CD4-positive, alpha-beta T cell treated with Interferon gamma for 1 hour (primary cell): ENCODE data around the gene SLC19A1.
"Not testable (repeated sequence)": the region's sequence is repeated elsewhere in the genome, so short reads cannot be mapped to it uniquely, and the experiment has no call there.

ENCODE experiments used
- DNase-seq: peaks from one replicate; pipeline ENCODE4 v3.0.0-alpha.2; 2020

The SLC19A1 gene

DNA sequence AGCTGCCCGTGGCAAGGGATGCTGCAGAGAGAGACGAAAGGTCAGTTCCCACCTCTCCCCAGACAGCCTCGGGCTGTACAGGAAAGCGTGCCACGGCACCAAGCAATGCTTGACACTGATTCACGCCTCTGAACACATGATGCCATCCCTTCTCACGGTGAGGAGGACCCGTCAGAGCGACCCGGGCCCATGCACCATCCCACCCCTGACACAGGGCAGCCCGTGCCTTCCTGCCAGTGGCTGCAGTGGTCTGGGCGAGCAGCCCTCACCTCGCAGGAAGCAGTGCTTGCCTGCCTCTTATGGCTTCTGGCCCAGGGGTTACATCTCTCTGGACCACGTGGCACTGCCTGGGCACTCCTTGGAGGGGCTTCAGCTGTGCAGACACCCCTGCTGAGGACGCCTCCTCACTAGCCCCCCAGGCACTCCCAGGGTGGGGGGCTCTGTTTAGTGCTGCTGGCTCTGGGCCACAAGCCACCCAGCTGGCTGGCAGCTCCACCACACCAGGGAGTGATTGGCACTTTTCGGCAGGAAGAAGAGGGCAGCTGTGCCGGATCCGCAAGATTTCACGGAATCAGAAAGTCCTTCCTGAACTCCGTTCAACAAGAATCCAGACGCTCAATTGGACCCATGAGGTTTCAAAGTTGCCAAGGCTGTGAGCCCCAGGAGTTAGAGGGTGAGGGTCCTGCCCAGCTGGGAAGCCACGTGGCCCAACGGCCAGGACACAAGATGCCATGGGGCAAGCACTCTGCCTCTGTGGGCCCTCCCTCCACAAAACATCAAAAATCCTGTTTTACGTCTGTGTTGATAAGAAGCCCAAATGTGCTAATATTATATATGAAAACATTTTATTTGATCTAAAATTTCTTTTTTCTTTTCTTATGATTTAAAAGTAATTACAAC is 34.8 kb upstream of the SLC19A1 start:
- no peak for DNase-seq

DNA sequence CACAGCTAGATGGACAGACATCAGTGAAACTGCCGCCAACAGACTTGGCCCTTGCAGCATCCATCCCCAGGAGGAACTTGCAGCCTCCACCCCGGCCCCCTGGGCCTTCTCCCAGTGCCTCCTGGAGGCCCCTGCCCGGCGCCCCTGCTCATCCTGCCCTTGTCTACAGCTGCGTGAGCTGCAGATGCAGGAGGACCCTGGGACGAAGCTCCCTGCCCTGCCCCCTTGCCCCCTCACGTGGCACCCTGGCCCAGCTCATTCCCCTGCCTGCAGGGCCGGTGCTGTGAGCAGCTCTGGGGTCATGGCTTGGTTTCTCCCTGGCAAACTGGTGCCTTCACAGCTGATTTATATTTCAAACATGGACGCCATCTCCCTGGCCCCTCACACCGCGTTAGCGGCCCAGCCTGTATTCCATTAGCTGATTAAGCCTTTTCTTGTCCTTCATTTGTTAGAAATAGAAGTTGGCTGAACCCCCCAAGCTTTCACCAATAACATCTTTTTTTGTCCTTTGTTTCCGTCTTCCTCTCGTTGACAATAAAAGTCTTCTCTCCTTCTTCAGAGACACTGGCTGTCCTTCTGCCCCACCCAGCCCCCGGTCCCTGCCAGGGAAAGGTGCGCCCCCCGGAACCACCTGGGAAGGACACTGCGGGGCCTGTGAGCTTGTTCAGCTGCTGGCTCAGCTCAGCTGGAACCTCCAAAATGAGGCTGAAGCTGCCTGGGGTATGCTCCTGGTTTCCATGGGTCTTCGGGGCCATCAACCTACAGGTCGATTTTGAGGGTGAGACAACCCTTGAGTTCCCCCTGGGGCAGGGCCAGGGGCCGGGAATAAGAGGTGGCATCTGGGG is 34.0 kb upstream of the SLC19A1 start:
- no peak for DNase-seq

DNA sequence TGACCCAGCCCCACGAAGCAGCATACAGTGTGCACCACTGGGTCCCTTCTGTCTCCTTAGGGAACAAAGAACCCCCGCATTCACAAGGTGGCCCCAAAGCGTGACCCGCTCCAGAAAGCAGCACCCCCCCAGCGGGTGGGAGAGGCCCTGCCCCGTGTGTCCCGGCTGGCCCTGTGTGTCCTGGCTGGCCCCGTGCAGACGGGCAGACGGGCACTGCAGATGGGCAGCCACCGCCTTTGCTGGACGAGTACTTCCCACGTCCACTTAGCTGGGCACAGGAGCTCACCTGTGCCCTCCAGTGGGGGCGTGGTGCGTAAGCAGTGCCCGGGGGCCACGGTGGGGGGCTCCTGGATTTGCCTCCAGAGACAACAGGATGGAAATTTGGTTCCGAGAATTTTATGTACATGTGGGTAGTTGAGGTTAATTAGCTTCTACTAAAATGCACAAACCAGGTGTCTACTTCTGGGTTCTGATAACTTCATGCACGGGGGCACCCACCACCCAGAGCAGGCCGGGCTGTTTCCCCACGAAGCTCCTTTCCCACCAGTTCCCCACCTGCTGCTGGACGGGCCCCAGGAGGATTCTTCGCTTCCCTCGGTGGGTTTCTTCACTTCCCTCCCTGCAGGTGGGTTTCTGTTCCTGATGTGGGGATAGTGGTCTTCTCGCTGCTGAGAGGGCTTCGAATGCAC is 33.2 kb upstream of the SLC19A1 start:
- no peak for DNase-seq

DNA sequence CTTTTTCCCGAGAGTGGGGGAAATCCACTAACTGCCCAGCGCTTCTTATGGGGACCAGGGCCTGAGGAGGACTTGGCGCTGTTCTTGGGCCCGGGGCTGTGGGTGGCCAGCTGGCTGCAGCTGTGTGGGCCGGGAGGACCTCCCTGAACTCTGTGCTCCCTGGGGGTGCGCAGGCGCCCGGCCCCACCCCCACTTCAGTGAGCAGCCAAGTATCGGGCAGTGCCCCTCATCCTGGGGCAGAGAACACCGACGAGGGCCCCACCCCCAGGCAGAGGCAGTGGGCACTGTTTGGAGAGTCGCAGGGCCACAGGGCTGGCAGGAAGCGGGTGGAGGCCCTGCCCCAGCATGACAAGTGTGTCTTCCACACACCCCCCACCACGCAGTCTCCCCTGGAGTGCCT is 32.5 kb upstream of the SLC19A1 start:
- DNase-seq, result no peak

DNA sequence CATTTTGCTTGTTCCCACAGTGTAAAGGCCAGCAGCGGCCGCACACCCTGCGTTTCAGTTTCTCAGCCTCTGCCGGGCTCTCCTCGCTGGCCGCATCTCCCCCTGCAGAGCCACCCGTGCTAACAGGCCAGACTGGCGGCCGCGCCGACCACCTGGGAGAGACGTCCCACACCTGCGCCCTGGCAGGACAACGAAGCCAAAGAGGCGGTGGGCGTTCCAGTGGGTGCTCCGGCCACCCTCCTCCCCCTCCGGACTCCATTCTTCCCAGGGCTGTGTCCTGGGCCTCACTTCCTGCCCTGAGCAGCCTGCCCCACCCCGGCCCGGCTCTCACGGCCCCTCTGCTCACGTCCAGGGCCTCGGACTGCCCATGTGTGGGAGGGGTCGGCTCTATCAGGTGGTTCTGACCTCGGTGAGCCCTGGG is 31.9 kb upstream of the SLC19A1 start:
- no peak for DNase-seq

DNA sequence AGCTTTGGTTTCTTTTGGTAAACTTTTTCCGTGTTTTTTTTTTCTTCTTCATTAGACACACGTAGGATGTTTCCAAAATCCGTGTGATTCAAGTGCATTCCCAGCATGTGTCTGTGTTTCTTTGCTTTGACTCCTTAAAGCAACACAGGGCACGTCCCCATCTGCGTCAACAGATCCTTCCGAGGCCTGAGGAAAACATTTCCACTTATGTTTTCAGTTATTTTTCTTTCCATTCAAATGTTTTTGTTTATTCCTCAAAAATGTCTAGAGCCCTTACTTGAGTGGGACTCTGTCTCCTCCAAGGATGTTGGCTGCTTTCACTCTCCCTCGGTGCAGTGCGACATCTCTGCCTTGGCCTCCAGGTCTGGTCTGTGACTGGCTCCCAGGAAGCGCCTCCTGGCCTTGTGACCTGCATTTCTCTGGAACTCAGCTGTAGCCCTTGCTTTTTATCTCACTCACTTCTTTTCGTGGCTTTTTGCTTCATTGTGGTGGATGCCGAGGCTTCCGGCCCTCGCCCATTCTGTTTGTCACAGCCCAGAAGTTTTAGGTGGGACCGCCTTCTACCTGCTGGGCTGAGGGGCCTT is 31.3 kb upstream of the SLC19A1 start:
- DNase-seq, result no peak

DNA sequence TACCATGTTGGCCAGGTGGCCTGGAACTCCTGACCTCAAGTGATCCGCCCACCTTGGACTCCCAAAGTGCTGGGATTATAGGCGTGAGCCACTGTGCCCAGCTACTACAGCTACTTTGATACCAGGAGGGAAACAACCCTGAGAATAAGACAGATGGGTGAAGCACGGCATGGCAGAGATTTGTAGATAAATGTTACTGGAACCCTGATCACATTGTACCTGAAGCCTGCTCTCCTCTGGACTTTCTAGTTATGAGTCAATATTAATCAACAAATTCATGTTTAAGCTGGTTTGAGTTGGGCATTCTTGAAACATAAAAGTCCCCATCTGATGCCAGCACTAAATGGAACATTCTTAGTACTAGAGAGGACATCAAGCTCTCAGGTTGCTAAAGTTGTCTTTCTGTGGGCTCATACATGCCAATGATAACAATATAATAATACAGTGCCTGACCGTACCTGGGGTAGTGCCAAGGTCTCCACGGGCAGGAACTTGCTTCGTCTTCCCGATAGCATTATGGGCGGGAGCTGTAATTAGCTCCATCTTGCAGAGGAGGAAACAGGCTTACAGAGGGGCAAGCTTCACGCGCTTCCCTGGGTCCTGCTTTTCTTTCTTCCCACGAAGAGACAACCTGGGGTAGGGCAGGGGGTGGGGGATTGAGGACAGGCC is 30.7 kb upstream of the SLC19A1 start:
- no peak for DNase-seq

DNA sequence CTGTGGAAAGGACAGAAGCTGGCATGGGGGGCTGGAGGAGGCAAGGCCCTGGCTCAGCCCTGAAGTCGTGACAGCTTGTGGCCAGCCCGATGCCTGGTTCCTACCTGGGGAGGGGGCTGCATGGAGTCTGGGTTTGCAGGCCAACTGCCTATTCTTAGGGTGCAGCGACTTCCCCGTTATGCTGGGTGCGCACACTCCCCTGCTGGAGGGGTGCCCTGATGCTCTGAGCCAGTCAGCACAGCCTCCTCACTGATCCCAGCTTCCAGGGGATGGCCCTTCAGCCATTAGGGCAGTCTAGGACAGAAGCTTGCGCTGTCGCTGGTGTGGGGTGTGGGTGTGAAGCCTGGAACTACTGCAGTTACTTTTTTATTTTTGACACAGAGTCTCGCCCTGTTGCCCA is 30.0 kb upstream of the SLC19A1 start:
- DNase-seq, result no peak

DNA sequence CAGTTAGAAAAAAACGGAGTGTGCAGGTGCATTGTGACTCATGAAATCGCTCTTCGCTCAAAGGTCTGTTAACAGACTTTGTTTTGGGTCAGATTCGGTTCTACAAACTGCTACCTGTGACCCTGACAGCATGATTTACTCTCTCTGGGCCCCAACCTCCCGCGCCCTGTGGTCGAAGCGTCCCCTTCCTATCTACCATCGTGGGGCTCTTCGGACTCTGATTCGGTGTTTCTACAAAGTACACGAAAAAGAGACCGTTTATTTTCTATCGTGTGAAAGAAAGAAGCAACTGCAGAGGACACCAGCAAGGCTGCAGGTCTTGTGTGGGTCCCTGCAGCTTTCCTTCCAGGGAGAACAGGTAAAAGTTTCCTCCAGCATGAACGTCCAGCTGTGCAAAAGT is 29.4 kb upstream of the SLC19A1 start:
- no peak for DNase-seq

DNA sequence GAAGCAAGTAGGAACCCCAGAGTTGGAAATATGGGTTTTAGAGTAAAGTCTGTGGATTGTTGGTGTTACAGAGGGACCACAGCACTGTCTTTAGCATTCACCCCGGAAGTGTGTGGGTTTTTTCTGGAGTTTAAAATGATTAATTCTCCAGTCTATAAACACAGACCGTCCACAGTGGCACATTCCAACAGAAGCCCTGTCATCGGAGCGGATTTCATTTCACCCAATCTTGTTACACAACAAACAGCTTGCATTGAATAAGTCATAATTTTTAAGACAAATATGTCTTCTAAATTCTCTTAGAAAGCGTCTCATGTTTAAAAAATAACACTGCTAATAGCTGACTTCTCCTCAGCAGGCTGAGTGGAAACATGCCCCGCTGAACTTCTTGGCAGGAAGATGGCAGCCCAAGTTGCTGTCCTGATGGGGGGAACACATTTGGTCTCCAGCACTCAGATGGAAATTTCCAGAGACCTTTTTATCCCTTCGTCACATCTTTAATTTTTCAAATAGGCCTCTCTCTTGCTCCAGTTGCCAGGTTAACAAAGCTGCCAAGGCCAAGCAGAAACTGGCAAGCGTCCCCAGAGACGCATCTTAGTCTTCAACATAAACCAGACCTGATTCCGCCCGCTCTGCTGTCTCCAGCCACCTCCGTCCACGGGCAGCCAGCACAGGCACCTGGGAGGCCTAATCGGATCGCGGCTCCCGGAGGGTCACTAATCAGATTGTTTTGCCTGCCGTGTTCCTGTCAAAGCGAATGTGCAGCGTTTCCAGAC is 28.8 kb upstream of the SLC19A1 start:
- no peak for DNase-seq

DNA sequence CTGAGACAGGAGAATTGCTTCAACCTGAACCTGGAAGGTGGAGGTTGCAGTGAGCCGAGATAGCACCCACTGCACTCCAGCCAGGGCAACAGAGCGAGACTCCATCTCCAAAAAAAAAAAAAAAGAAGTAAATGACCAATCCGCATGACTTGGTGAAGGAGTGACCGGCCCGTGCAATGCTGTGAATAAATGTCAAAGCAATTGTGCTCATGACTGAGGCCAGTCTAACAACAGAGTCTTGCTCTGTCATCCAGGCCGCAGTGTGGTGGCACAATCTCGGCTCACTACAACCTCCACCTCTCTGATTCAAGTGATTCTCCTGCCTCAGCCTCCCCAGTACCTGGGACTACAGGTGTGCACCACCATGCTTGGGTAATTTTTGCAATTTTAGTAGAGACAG is 27.8 kb upstream of the SLC19A1 start:
- no peak for DNase-seq

DNA sequence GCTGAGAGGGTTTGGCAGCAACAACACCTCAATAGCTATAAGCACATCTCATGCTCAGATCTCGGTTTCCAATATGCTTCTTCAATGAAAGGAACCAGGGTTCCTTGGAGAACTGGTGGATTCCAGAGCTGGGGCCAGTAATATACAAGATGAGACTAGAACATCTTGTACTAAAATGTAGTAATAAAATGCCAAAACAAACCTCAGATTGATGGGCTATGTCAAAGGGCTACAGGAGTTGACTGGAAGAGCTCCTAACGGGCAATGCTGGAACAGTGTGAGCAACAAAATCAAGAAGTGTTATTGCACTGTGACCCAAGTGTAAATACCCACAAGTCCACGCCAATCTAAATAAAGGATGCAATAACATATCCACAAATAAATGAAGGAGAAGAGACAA is 26.1 kb upstream of the SLC19A1 start:
- DNase-seq, result no peak

DNA sequence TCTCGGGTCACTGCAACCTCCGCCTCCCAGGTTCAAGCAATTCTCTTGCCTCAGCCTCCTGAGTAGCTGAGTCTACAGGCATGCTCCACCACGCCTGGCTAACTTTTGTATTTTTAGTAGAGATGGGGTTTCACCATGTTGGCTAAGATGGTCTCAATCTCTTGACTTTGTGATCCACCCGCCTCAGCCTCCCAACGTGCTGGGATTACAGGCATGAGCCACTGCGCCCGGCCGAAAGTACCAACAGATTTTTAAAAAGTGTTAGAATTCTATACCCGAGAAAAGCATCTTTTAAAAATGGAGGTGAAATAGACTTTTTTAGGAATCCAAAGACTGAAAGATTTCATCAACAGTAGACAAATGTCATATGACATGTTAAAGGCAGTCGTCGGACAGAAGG is 21.9 kb upstream of the SLC19A1 start:
- not testable (repeated sequence) for DNase-seq

DNA sequence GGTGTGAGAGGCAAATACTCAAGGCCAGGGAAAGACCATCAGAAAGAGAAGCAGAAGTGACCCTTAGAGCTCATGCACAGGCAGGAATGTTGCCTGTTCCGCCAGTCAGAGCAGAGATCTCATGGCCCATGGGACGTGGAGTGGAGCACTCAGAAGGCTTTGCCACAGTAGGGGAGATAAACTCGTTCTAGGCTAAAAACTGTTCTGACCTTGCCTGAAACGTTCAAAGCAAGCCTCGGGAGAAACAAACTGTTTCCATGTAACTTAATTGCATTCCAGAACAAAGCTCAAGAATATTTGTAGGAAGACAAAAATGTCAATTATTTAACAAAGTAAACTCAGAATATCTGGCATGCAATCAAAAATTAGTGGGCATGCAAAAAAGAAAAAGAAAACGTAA is 20.7 kb upstream of the SLC19A1 start:
- no peak for DNase-seq

DNA sequence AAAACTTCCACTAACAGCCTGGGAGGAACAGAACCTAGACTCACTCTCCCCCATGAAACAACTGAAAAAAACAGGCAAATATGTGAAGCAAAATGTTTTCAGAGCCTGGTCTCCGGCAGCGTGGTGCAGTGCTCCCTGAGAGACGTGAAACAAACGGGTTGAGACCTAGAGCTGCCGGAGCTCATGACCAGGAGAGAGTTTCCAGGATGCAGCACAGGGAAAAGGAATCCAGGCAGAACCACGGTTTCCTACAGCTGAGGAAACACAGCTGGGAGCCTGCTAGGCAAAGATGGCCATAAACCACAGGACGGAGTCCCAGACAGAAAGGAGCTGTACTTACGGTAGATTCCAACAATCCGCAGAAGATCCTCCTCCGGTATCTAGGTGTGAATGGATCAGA is 20.2 kb upstream of the SLC19A1 start:
- DNase-seq, result no peak

DNA sequence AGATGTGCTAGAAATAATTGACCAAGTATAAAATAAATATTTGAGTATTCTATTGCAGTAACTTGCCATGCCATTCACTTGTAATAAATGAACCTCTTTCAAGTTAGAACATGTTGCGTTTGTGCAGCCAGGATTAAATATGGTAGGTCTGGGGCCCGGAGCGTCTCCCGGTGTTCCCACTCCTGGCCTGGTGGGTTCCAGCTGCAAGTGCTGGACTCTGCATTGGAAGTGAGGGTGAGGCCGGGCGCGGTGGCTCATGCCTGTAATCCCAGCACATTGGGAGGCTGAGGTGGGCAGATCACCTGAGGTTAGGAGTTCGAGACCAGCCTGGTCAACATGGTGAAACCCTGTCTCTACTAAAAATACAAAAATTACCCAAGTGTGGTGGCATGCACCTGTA is 19.0 kb upstream of the SLC19A1 start:
- not testable (repeated sequence) for DNase-seq

DNA sequence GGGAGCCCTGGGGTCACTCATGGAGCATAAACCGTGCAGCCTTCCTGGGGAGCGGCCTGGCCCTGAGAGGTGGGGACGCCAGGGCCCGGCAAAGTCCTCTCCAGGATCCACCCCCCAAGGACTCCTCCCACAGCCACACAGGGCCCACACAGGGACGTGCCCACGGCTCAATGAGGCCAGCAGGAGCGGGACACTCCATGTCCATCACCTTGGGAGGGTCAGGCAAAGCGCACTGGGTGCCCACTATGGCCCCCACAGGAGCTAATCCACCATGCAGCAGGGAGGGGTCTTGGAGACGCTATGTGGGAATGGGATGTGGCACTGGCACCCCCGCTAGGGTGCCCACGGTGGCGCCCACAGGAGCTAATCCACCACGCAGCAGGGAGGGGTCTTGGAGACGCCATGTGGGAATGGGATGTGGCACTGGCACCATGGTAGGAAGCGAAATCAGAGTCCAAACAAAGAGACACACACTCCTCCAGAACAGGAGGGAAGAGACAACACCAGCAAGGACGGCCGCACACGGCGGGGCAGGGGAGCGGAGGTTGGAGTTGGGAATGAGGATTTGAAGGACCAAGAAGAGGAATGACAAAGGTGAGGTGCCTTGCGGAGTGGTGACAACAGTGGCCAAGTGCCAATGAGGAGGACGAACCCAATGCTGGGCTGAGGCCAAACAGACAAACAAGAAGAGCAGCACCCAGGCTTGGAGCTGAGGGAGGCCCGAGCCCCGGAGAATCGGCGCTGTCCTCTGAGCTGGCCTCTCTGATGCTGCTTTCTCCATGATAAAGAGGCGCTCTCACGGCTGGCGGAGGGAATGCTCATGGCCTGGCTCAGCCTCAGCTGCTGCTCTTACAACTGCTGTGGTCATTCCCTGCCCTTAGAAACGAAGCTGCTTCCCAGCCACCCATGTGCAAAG is 18.1 kb upstream of the SLC19A1 start:
- DNase-seq, result no peak

DNA sequence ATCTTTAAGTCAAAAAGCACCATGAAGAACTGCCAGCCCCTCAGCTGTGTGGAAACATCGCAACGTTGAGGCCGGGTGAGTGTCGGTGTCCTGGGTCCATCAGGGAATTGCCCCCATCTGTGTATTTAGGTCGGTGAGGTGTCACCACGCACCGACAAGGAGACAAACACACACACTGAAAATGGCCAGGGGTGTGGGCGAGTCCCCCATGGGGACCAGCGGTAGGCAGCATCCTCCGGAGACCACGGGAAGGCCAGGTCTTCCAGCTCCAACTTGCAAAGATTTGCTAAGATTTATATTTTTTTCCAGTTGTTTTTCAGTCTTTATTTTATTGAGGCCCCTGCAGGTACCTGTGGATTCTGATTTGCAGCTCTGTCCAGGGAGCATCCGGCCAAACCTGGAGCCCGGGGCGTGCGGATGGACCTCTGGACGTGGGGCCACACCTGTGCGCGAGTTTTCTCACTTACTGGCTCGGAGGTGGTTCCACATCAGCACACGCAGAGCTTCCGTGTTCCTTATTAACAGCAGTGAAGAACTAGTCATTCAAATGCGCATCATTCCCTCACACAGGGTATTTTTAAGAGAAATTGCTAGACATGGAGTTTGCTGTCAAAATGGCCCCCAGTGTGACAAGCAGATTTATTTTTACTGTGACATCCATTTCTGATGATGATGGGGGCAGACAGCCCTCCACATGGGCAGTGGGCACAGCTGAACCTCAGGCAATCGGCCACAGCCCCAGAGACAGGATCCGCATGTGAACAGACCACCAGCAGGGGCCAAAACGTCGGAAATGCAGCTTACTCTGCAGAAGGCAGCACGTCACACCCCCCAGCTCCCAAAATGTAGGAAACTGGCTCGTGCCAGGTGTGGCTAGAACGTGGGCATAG is 17.2 kb upstream of the SLC19A1 start:
- DNase-seq, result no peak

DNA sequence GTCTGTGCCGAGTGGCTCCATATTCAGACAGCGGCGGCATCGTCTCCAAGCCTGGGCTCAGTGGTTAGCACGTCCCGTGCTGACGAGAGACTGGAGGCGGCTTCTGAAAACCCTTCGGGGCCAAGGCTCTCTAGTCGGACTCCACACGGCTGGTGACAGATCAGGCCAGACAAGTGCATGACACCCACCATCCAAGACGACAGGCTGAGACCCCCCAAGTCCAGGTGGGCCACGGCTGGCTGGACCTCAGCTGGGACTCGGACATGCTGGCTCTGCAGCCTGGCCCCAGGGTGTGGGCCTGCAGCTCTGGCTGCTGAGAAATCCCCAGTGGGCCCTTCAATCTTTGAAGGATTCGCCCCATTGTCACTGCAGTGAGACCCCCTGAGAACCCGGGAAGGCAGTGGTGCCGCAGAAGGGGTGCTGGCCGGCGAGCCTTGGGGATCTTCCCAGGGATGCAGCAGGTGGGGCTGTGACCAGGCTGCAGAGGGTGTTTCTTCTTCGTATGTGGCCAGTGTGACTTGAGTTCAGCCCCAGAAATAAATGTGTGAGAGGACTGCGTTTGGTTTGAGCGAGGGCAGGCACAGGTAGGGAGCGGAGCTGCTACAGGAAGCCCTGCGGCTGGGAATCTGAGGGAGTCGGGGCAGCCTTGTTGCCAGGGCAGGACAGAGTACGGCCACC is 15.9 kb upstream of the SLC19A1 start:
- DNase-seq, result no peak
